ENCODE results near the gene UNC13B.

UNC13B gene

DNA sequence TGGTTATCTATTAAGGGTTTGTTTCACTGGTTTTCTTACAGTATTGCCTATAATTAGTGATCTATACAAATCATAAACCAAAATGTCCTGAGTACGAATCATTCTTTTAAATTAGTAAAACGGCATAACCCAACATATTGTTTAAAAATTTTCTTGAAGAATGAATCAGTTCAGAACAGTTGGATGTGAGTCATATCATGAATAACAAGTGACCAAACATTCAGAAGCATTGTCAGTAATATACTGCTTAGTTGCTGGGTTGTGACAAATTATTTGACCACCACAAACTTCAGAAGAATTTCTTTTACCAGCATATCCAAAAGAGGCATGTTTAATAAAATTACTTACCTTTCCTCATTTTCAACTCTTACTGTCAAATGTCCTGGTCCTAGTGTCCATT is 111.2 kb downstream of the UNC13B start:
- no peak for DNase-seq (ENCODE audit: low read depth in 4 of 4, low spot score in 1 of 4)

DNA sequence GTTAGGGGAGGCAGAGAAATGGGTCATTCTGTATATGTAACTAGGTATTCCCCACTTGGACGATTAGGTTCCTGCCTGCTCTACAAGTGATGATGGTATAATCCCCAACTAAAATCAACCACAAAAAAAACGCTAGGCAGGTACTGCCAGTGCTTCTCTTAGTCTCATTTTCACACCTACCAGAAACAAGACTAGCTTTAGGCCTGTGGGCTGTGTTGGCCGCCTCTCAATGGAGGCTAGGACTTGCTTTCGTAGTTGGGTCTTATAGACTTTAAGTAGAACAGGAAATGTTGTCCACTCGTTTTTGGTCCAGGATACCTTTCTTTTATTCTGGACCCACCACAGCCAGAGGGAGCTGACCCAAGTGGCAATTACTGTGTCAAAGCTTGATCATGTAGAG is 111.8 kb downstream of the UNC13B start:
- no peak for DNase-seq (ENCODE audit: low read depth in 4 of 4, low spot score in 1 of 4)

DNA sequence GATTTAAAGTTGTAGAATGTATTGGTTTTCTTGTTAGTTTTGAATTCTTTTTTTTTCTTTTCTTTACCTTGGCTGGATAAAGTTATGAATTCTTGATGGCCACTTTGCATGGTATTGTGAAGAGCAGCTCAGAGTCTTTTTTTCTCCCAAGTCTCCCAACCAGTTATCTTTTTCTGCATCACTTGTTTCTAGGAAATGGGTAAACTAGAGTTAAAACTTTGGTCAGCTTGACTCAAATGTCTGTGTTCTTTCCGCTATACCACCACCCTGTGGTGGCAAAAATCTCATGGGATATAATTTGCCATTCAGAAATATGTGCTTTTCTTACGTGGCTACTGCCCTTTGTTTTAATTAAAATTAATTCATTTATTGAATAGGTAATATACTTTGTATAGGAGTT is 113.2 kb downstream of the UNC13B start:
- no peak for DNase-seq (ENCODE audit: low read depth in 4 of 4, low spot score in 1 of 4)

DNA sequence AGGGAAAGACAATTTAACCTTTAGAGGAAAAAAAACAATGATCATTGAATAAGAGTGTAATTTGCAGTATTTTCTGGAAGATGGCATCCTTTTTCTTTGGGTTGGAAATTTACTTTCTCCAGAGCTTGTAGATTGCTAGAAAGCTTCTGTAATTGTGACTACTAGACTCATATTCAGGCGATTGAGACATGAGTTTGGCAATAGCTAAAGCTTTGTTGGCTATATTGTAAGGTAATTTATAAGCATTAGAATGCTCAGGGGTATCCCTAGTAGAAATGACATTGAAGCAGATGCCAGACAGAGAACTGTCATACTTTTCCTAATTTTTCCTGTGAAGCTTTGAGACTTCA is 115.3 kb downstream of the UNC13B start:
- DNase-seq (ENCODE audit: low read depth in 4 of 4, low spot score in 1 of 4): no peak

DNA sequence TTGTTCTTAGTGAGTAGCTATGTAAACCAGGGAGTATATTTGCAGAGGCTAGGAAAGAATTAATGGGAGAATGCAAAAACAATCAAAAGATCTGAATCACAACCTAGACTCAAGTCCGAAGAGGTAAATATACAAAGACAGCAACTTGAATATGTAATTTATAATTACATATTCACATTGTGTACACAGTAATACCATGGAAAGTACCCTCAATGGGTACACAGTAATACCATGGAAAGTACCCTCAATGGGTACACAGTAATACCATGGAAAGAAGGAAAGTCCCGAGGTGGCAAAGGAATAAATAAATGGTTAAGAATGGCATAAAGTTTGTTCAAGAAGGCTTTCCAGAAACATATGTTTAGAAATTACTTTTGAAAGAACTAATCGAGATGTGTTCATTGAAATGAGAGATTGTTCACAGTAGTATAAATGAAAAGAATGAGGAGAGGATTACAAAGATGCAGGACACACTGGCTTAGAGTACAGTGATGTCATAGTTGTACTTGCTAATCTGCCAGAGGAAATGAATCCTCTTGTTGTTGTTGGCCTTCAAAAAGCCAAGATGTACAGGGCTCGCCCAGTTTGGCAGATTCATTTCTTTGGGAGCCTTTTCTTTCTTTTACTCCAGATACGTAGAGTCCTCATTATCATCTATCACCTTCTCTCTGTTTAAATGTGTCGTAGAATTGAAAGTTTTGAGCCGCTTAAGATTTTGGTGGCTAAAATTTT is 116.0 kb downstream of the UNC13B start:
- no peak for DNase-seq (ENCODE audit: low read depth in 4 of 4, low spot score in 1 of 4)

DNA sequence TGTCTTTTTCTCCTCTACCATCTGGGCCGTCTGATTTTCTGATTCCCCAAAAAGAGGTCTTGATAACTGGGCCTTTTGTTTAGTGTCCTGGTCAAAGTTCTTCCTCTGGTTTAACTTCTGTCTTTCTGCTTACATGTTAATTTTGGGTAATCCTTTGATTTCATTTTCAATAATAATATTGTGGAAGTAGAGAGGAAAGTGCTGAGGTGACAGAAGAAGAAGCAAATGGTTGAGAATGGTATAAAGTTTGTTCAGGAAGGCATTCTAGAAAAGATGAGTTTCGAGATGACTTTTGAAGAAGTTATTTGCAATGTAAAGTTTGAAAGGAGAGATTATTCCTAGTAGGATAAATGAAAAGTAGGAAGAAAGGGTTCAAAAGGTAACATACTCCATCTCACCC is 118.1 kb downstream of the UNC13B start:
- no peak for DNase-seq (ENCODE audit: low read depth in 4 of 4, low spot score in 1 of 4)

DNA sequence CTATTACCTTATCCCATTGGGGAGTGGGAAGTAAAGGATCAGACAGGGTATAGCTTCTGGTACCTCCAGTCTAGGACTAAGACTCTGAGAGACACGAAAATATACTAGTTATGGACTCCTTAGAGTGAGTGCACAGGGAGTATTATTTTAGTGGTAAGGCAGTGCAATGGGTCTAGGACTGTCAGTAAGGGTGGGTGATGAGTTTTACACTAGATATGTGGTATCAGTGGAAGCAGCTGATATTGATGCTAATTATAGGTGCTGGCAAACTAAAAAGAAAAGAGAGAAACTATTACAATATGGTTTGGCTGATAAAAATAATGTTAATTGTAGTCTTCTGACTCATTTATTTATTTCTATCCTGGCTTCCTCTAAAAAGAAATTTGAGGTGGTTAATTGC is 118.6 kb downstream of the UNC13B start:
- no peak for DNase-seq (ENCODE audit: low read depth in 4 of 4, low spot score in 1 of 4)

DNA sequence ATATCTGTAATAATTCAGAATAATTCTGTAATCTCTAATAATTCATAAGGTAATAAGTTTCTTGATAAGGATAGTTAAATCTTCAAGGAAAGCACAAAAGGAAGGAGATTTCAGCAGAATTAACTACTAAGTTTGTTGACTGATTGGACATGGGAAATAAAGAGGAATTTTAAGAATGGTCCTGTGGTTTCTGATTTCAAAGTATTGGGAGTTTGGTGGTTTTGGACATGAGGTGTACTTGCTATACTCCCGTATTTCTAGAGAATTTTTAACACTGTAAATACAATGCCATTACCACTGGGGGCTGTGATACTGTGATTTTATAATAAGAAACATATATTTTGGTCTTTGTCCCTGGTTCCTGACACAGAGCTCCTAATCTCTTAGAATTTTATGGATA is 123.9 kb downstream of the UNC13B start:
- DNase-seq (ENCODE audit: low read depth in 4 of 4, low spot score in 1 of 4): no peak

DNA sequence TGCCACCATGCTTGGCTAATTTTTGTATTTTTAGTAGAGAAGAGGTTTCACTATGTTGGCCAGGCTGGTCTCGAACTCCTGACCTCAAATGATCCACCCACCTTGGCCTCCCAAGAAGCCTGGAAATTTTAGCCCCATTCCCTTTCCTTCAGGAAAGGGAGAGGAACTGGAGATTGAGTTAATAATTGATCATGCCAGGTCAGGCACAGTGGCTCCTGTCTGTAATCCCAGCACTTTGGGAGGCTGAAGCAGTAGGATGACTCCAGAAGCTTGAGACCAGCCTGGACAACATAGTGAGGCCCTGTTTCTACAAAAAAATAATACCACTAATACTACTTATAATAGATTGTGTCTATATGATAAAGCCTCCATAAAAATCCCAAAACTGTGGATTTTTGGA is 124.6 kb downstream of the UNC13B start:
- no peak for DNase-seq (ENCODE audit: low read depth in 4 of 4, low spot score in 1 of 4)

DNA sequence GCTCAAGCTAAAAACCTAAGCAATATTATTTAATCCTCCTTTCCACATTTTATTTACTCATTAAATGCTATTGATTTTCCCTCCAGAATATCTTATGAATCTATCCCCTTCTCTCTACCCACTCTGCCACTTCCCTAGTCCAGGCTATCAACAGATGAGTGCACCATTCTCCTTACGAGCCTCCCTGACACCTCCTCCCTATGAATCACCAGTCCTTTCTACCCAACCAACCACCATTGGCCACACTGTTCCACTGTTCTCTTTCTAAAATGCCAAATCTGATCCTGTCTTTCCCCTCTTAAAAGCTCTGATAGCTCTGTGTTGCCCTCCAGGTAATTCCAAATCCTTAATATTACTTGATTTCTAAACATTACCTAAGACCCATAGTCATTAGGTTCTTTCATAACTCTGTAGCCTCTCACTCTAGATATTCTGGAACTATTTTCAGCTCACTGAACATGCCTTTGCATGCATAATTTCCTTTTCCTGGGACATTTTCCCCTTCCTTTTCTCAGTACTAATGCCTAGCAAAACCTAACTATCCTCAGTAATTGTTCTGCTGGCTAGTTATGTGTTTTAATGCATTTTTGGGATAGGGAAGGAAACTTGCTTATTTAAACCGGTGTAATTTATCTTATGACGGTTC is 126.3 kb downstream of the UNC13B start:
- DNase-seq (ENCODE audit: low read depth in 4 of 4, low spot score in 1 of 4): no peak

DNA sequence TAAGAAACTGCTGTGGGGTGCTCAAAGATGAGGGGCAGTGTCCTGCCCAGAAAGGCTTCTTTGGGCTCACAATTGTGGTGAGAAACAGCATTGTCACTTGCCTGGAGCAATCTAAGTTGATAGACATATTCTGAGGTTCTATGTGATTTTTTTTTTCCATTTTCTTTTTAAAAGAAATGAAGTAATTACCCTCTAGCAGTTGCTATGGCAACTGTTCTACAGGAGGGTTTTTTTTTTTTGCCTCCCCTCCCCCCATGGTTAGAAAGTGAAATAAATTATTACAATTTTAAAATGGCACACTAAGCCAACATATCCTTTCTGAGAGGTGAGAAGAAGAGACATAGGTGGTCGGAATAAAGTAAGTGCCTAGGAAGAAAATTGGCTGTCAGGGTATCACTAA is 127.0 kb downstream of the UNC13B start:
- DNase-seq (ENCODE audit: low read depth in 4 of 4, low spot score in 1 of 4): no peak

DNA sequence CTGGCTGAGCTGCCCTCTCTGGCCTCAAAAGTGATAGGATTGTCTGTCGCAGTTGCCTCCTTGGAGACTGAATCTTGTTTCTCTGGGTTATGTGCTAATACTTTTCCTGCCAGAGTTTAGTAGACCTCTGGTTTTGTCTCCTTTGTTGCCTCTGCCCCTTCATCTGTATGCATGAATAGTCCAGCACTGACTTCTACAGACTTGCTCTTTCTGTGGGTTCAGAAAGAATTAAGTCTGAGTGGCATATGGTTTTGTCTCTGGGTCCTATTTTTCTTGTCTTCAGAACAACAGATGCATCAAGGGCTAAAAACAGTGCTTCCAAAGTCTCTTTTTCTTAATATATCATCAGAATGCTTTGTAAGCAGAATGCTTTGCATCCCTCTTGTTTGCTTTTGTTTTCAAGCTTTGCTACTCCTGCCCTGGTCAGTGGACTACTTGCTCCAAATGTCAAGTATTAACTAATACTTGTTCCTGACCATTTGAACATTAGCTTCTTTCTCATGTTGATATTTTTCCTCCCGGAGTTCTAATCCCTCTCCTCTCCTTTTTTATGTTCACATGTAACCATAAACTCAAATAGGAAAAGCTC is 131.7 kb downstream of the UNC13B start:
- no peak for DNase-seq (ENCODE audit: low read depth in 4 of 4, low spot score in 1 of 4)

DNA sequence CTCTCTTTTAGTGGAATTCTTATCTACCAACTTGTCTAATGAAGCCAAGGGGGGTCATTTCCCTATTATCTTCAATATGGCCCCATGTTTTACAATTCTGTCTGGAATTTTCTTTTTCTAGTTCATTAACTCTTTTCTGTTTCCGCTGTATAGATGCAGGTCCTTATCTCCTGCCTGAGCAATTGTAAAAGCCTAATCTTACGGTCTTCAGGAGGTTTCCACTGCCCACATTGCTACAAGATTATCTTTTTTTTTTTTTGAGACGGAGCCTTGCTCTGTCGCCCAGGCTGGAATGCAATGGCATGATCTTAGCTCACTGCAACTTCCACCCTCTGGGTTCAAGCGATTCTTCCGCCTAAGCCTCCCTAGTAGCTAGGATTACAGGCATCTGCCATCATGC is 132.3 kb downstream of the UNC13B start:
- DNase-seq (ENCODE audit: low read depth in 4 of 4, low spot score in 1 of 4): no peak

DNA sequence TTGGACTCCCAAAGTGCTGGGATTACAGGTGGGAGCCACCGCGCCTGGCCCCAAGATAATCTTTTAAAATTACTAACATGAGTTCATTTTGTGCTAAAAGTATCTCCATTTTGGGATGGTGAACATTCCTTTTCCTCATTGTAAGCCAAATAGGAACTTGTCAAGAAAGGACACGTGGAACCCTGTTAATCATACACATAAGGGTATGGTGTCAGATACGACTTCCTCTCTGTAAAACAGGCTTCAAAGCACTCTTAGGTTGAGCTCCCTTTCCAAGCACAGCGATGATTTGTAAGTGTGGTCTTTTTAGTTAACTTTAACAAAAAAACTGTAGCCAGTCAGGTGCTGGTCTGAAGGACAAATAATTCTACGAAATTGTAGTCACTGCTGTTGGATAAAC is 132.7 kb downstream of the UNC13B start:
- no peak for DNase-seq (ENCODE audit: low read depth in 4 of 4, low spot score in 1 of 4)

DNA sequence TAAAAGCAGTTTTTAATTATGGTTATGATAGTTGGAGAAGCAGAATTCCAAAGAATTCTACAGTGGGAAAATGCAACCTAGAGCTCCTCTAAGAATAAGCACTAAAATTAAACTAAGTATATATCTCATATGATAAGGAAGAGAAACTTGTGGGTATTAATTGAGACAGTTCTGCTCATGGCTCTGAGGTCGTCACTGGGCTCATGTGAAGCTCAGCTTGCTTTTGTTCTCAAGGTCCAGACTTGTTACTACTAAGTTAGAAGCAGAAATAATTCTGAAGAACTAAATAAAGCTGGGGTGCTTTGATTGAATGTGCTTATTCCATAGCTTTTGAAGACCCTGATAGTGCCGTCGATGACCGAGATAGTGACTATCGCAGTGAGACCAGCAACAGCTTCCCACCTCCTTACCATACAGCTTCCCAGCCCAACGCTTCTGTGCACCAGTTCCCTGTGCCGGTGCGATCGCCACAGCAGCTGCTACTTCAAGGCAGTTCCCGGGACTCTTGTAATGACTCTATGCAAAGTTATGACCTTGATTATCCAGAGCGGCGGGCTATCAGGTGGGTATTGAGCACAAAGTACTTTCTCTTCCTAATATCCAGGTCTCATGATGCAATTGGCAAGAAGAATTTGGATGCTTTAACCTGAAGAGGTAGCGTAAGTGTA is 133.7 kb downstream of the UNC13B start:
- DNase-seq (ENCODE audit: low read depth in 4 of 4, low spot score in 1 of 4): no peak

DNA sequence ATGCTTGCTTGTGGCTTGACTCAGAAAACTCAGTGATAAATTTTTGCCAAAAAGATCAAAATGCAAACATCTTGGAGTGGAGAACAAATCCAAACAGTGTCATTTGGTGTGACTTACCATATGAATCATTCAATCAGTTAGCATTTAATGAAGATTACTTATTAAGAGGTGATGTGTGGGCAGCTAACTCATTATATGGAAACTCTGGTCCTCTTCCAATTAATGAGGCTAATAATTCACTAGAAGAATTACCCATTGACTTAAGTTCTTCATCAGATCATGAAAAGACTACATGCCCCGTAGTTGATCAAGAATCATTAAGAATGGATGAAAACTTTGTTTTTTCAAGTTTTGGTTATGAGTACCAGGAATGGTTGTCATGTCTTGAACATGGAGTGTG is 141.8 kb downstream of the UNC13B start:
- DNase-seq (ENCODE audit: low read depth in 4 of 4, low spot score in 1 of 4): no peak

DNA sequence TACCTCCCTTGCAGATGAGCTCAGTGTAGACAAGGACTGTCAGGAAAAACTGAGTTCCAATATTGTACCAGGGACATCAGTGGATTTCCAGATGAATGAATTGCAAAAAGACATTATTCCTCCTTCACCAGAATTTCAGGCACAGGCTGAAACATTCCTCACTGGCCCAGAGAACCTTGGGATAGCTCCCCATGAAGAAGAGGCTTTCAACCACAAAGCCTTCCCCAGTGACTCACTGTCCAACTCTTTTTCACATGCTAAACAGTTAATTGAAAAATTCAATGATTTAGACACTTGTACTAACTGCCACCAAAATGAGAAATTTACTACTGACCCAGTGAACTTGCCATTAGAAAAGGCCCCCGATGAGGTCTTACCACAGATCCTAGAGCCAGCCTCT is 144.5 kb downstream of the UNC13B start:
- no peak for DNase-seq (ENCODE audit: low read depth in 4 of 4, low spot score in 1 of 4)

DNA sequence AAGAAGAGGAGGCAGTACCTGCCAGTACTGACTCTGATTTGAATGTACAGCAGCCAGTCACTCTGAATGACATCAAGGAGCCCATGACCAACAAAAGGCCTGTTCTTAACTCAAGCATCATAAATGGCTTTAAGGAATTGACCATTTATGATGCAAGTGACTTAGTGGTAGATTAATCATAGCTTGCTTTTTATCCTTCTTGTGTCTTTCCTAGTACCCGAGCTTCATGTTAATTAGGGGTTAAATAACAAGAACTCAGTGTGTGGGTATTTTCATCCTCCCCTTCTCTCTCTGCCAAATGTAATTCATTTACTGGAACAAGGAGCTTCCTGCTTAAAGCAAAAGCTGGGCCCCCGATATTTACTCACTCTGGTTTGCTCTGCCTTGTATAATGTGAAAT is 146.5 kb downstream of the UNC13B start:
- DNase-seq (ENCODE audit: low read depth in 4 of 4, low spot score in 1 of 4): no peak

DNA sequence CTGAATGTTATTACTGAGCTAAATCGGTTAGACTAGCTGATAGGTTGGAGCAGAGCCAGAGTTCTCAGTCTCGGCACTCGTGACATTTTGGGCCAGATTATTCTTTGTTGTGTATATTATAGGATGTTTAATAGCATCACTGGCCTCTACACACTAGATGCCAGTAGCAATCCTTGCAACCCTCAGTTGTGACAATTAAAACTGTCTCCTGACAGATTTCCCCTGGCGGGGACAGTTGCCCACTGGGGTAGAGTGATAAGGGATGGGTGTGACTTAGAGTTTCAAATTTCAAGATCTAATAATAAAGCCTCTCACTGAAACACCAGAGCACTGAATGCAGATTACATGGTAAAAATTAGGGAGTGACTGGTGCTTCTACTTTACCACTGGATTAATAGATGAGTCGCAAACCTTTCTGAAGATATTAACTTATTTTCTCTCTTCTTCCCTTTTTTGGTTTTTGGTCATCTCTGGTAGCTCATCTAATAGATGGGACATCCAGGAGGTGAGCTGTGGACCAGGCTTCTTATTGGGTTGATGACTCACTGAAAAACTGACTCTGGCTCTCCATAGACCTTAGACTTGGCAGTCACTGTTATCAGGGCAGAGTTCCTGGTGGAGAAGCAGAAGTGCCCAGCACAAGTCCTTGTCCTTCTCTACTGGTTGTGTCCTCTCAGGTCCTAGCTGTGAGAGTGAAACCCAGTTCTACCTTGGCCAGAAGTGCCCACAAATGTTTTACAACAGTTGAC is 150.3 kb downstream of the UNC13B start:
- DNase-seq (ENCODE audit: low read depth in 4 of 4, low spot score in 1 of 4): no peak

DNA sequence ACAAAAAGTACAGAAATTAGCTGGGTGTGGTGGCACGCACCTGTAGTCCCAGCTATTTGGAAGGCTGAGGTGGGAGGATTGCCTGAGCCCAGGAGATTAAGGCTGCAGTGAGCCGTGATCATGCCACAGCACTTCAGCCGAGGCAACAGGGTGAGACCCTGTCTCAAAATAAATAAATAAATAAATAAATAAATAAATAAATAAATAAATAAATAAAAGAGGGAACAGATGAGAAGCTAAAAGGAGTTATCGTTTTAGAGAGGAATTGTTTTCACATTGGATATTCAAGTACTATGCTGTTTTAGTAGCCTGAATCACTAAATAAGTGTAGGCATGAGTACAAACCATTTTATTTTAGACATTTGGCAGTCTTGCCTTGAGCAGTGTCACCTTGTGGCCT is 151.7 kb downstream of the UNC13B start:
- DNase-seq (ENCODE audit: low read depth in 4 of 4, low spot score in 1 of 4): no peak

DNA sequence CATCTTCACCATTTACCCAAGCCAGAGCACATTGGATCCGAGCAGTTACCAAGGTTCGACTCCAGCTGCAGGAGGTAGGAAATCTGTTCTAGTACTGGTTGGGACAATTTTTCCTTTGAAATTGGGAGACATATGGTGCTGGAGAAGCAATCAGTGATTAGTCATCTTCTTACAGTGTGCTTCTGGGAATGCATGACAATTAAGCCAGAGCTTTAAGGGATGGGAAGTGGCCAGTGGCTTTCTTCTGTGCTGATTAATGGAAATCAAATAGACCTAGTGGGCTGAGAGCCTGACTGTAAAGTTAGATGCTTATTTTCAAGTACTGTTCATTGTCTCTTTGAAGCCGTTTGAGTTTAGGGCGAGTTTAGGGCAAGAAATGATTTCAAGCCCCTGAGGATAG is 152.1 kb downstream of the UNC13B start:
- no peak for DNase-seq (ENCODE audit: low read depth in 4 of 4, low spot score in 1 of 4)

DNA sequence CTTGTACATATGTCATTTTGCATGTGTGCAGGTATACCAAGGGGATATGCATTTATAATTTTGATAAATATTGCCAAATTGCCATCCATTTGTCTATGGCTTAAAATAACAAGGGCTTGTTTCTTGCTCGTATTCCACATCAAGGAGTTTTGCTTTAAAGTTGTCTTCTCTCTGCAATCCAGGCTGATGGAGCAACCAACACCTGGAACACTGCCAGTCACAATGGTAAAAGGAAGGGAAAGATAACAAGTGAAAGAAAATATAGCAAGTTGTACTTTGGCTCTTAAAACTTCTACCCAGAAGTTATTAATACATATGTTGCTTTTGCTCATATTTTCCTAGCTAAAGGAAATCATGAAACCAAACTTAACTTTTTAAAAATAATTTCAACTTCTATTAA is 156.9 kb downstream of the UNC13B start:
- DNase-seq (ENCODE audit: low read depth in 4 of 4, low spot score in 1 of 4): no peak

Data from stimulated activated CD4-positive, alpha-beta T cell treated with anti-CD3 and anti-CD28 coated beads, Interleukin-1b, Interleukin-23, amount 100 ng/mL, for 24 hours (primary cell).